Measurements from ENCODE around the gene SUN5.

DNA sequence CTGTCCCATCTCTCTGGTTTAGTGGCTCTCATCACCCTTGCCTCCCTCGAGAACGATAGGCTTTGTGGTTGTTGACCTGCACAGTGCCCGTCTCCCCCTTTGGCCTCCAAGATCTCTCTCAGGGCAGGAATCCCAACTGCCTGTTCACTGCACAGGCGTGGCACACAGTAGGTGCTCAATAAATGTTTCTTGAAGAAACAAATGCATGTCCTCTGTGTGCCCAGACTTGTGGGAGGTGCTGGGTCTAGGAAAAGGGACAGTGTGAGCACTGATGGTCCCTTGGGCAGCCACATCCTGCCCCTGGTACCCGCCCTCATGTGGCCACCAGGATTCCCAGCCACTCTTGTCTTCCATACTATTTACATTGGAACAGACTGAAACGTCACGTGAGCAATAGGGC is 24.6 kb upstream of the SUN5 start:
- TF ChIP-seq POLR2A (IDR thresholded peaks at IDR 0.05; ENCODE audit: low read depth, low read length) = no peak
- TF ChIP-seq POLR2AphosphoS5 (IDR thresholded peaks at IDR 0.05; ENCODE audit: low read depth, low read length) = no peak

All from GM12892 (cell line).